K562 (cell line): ENCODE data around the gene P2RX3. TPM values are rescaled to one million over a fixed set of nuclear protein-coding genes. Genes with fewer than 3 reads are reported as not detected.

Source experiments
- BRF1 ChIP-seq: IDR thresholded peaks from 3 replicates; pipeline ENCODE4 v1.6.1; 2011; ENCODE audit warnings: borderline replicate concordance, mild to moderate bottlenecking; ENCODE audit not compliant: insufficient read length; ENCODE audit errors: extremely low read depth
- DDX20 ChIP-seq: fragments of 450-650 bp; IDR thresholded peaks from 2 replicates; pipeline ENCODE4 v1.6.1; 2016; ENCODE audit warnings: missing genetic modification characterization, low read depth, mild to moderate bottlenecking, missing compliant biosample characterization, moderate library complexity
- DMBX1 ChIP-seq: fragments of 250-450 bp; sonication (Bioruptor Pico); IDR thresholded peaks from 2 replicates; pipeline ENCODE4 v1.8.0; 2022; ENCODE audit warnings: inconsistent platforms, mild to moderate bottlenecking, moderate library complexity, borderline replicate concordance
- FOXA1 ChIP-seq: fragments of 450-650 bp; IDR thresholded peaks from 2 replicates; pipeline ENCODE4 v1.6.1; 2016; ENCODE audit warnings: mild to moderate bottlenecking, borderline replicate concordance
- HNRNPH1 ChIP-seq: fragments of 200-400 bp; formaldehyde crosslinking; optimal IDR thresholded peaks from 2 replicates; pipeline ENCODE3; 2017; ENCODE audit warnings: low read depth, mild to moderate bottlenecking, low read length, moderate library complexity
- JUND ChIP-seq, 2 experiments: IDR thresholded peaks; 2 replicates in 1 of 2; 3 replicates in 1 of 2; pipeline ENCODE4 v1.6.1; 2011; ENCODE audit warnings: borderline replicate concordance in 2 of 2, low read depth in 2 of 2, low read length in 2 of 2, improper control_type of control experiment in 1 of 2, missing biosample characterization in 1 of 2, missing genetic modification characterization in 1 of 2, missing genetic modification reagents in 1 of 2
- MEF2D ChIP-seq: conservative IDR thresholded peaks from 2 replicates; pipeline ENCODE4 v1.6.1; 2016; ENCODE audit warnings: low read depth, missing genetic modification characterization, missing compliant biosample characterization
- POLR2A ChIP-seq: fragments of 450-650 bp; conservative IDR thresholded peaks from 2 replicates; pipeline ENCODE4 v1.6.1; 2016
- TEAD2 ChIP-seq: fragments of 450-650 bp; IDR thresholded peaks from 2 replicates; pipeline ENCODE4 v1.6.1; 2016; ENCODE audit warnings: missing genetic modification characterization, control low read depth, missing compliant biosample characterization
- polyA plus RNA-seq, 8 experiments: library from polyadenylated mRNA; depleted of rRNA in 4 of 8; stranded (reverse) in 5 of 8; unstranded in 3 of 8; fragments of >200 nt; fragmentation: Nextera tagmentation in 2 of 8; fragmentation: Illumina TruSeq in 1 of 8; extraction: Ambion mirVana in 2 of 8; extraction: Trizol in 1 of 8; gene quantifications; 2 replicates each; pipeline versions ENCODE4 v1.2.1 to v1.2.3, GENCODE V29; 2011 to 2014; ENCODE audit warnings: inconsistent platforms in 1 of 8, missing spikeins in 1 of 8
- total RNA-seq, 7 experiments: library from RNA; depleted of rRNA in 6 of 7; stranded (reverse); fragments of >200 nt in 6 of 7; fragmentation: Illumina TruSeq in 2 of 7; extraction: Trizol in 2 of 7; gene quantifications; 2 replicates each; pipeline versions ENCODE4 v1.2.1 to v1.2.3, GENCODE V29; 2011 to 2021; ENCODE audit warnings: low replicate concordance in 1 of 7
- TF ChIP-seq, protein P1 (sequence below): fragments of 450-650 bp; IDR thresholded peaks from 2 replicates; pipeline ENCODE4 v1.6.1; 2016; ENCODE audit warnings: mild to moderate bottlenecking, moderate library complexity
- TF ChIP-seq, protein P2 (sequence below): fragments of 450-650 bp; IDR thresholded peaks from 2 replicates; pipeline ENCODE4 v1.6.1; 2014; ENCODE audit warnings: low read depth, mild to moderate bottlenecking, moderate library complexity, borderline replicate concordance
- TF ChIP-seq, protein P3 (sequence below), 3 experiments: fragments of 200-800 bp in 1 of 3; sonication (Bioruptor generic) in 1 of 3; sonication (generic) in 1 of 3; formaldehyde crosslinking in 1 of 3; IDR thresholded peaks; 2 replicates each; pipeline versions ENCODE4 v1.6.1 to v1.8.0; 2016 to 2022; ENCODE audit warnings: mild to moderate bottlenecking in 2 of 3, missing compliant biosample characterization in 2 of 3, missing genetic modification characterization in 2 of 3, missing genetic modification reagents in 1 of 3

P2RX3 gene
- total and polyA plus RNA-seq, 9 of the 15 experiments (the other 6 are each of a cell fraction or from before 2014, with no cell fraction given), result not detected

DNA sequence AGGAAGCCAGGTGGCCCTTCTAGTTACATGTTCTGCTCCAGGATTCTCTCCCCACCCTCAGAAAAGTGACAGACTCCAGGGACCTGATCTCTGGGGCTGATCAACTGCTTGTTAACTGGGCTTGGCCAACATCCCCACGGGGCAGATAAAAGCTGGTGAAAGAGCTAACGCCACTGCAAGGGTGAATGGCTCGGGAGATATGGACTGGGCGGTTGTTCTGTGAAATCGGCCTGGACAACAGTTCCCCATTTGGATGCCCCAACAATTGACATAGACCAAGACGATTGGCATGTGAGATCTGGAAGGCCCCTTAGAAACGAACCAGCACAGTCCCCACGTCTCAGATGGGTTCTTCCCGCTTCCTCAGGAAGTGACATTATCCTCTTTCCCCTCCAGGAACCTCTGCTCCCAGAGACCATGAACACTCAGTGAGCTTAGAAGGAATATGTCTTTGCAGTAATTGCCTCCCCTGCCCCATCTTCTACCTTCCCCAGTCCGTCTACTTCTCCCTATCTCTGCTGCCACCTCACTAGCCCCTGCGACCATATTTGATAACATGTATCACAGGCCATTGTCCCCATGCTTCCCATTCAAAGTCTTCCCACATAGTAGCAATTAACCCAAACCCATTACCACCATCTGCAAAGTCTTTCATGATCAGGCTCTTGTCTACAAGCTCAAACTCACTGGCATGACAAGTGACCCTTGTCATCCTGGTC is 57.9 kb downstream of the P2RX3 start (continued):
- TF ChIP-seq, protein P1, sequence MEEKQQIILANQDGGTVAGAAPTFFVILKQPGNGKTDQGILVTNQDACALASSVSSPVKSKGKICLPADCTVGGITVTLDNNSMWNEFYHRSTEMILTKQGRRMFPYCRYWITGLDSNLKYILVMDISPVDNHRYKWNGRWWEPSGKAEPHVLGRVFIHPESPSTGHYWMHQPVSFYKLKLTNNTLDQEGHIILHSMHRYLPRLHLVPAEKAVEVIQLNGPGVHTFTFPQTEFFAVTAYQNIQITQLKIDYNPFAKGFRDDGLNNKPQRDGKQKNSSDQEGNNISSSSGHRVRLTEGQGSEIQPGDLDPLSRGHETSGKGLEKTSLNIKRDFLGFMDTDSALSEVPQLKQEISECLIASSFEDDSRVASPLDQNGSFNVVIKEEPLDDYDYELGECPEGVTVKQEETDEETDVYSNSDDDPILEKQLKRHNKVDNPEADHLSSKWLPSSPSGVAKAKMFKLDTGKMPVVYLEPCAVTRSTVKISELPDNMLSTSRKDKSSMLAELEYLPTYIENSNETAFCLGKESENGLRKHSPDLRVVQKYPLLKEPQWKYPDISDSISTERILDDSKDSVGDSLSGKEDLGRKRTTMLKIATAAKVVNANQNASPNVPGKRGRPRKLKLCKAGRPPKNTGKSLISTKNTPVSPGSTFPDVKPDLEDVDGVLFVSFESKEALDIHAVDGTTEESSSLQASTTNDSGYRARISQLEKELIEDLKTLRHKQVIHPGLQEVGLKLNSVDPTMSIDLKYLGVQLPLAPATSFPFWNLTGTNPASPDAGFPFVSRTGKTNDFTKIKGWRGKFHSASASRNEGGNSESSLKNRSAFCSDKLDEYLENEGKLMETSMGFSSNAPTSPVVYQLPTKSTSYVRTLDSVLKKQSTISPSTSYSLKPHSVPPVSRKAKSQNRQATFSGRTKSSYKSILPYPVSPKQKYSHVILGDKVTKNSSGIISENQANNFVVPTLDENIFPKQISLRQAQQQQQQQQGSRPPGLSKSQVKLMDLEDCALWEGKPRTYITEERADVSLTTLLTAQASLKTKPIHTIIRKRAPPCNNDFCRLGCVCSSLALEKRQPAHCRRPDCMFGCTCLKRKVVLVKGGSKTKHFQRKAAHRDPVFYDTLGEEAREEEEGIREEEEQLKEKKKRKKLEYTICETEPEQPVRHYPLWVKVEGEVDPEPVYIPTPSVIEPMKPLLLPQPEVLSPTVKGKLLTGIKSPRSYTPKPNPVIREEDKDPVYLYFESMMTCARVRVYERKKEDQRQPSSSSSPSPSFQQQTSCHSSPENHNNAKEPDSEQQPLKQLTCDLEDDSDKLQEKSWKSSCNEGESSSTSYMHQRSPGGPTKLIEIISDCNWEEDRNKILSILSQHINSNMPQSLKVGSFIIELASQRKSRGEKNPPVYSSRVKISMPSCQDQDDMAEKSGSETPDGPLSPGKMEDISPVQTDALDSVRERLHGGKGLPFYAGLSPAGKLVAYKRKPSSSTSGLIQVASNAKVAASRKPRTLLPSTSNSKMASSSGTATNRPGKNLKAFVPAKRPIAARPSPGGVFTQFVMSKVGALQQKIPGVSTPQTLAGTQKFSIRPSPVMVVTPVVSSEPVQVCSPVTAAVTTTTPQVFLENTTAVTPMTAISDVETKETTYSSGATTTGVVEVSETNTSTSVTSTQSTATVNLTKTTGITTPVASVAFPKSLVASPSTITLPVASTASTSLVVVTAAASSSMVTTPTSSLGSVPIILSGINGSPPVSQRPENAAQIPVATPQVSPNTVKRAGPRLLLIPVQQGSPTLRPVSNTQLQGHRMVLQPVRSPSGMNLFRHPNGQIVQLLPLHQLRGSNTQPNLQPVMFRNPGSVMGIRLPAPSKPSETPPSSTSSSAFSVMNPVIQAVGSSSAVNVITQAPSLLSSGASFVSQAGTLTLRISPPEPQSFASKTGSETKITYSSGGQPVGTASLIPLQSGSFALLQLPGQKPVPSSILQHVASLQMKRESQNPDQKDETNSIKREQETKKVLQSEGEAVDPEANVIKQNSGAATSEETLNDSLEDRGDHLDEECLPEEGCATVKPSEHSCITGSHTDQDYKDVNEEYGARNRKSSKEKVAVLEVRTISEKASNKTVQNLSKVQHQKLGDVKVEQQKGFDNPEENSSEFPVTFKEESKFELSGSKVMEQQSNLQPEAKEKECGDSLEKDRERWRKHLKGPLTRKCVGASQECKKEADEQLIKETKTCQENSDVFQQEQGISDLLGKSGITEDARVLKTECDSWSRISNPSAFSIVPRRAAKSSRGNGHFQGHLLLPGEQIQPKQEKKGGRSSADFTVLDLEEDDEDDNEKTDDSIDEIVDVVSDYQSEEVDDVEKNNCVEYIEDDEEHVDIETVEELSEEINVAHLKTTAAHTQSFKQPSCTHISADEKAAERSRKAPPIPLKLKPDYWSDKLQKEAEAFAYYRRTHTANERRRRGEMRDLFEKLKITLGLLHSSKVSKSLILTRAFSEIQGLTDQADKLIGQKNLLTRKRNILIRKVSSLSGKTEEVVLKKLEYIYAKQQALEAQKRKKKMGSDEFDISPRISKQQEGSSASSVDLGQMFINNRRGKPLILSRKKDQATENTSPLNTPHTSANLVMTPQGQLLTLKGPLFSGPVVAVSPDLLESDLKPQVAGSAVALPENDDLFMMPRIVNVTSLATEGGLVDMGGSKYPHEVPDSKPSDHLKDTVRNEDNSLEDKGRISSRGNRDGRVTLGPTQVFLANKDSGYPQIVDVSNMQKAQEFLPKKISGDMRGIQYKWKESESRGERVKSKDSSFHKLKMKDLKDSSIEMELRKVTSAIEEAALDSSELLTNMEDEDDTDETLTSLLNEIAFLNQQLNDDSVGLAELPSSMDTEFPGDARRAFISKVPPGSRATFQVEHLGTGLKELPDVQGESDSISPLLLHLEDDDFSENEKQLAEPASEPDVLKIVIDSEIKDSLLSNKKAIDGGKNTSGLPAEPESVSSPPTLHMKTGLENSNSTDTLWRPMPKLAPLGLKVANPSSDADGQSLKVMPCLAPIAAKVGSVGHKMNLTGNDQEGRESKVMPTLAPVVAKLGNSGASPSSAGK, result no peak
- TF ChIP-seq DMBX1 (CRISPR knock-in tag), result peak; percentile 73; the same call in 1 of the 2 replicates
- TF ChIP-seq JUND (IDR thresholded peaks at IDR 0.05; ENCODE audit: borderline replicate concordance, low read depth, low read length), result peak; percentile 47; the same call in 1 of the 2 replicates
- peak; percentile 70; the same call in 1 of the 3 replicates for TF ChIP-seq JUND (tag; IDR thresholded peaks at IDR 0.05; ENCODE audit: borderline replicate concordance, low read depth, low read length)
- no peak for TF ChIP-seq MEF2D
- TF ChIP-seq, protein P2, sequence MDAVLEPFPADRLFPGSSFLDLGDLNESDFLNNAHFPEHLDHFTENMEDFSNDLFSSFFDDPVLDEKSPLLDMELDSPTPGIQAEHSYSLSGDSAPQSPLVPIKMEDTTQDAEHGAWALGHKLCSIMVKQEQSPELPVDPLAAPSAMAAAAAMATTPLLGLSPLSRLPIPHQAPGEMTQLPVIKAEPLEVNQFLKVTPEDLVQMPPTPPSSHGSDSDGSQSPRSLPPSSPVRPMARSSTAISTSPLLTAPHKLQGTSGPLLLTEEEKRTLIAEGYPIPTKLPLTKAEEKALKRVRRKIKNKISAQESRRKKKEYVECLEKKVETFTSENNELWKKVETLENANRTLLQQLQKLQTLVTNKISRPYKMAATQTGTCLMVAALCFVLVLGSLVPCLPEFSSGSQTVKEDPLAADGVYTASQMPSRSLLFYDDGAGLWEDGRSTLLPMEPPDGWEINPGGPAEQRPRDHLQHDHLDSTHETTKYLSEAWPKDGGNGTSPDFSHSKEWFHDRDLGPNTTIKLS, result no peak
- no peak for TF ChIP-seq DDX20 (tag)
- TF ChIP-seq FOXA1, result no peak
- TF ChIP-seq TEAD2 (tag), result no peak
- TF ChIP-seq POLR2A, result no peak
- TF ChIP-seq BRF1, result no peak
- TF ChIP-seq, protein P3, sequence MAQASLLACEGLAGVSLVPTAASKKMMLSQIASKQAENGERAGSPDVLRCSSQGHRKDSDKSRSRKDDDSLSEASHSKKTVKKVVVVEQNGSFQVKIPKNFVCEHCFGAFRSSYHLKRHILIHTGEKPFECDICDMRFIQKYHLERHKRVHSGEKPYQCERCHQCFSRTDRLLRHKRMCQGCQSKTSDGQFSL (CRISPR knock-in tag; IDR thresholded peaks at IDR 0.05), result no peak
- TF ChIP-seq, protein P3 (tag; IDR thresholded peaks at IDR 0.05), result 0 out of 4 replicates have a peak, but pooled peaks of 1 of the 2 experiments have one; percentile 28
- TF ChIP-seq HNRNPH1, result no peak
